WTC11 (cell line): Measurements from ENCODE around the gene ACRBP. TPM values are rescaled to one million over a fixed set of nuclear protein-coding genes. Genes with fewer than 3 reads are reported as not detected.
A peak's percentile ranks its signal among the peaks of the same experiment; 100 is the strongest.

Experiments
- ATAC-seq: fragments of 200-7000 bp; cut with Tn5 transposase; 2 replicates; pipeline ENCODE4 v1.10.0; 2021; ENCODE audit warnings: mild to moderate bottlenecking, moderate library complexity
- CTCF ChIA-PET: fragments of 300-600 bp; sonication (Branson Sonifier 250); formaldehyde crosslinking; loops from one replicate; lab custom pipeline; 2021; ENCODE audit warnings: antibody characterized with exemption; lab: Charles Lee
- POLR2A ChIA-PET: fragments of 350-600 bp; sonication (Branson Sonifier 250); formaldehyde crosslinking; loops from one replicate; lab custom pipeline; 2021; ENCODE audit warnings: antibody characterized with exemption; lab: Charles Lee
- DNase-seq: peaks from one replicate; pipeline ENCODE4 v3.0.0; 2021; ENCODE audit warnings: low spot score
- H3K27ac Mint-ChIP-seq: 2 replicates; pipeline ENCODE4 v1.8.0; 2021; ENCODE audit warnings: mixed read lengths
- H3K27me3 Mint-ChIP-seq: 2 replicates; pipeline ENCODE4 v1.8.0; 2021; ENCODE audit warnings: low read depth, mild to moderate bottlenecking, moderate library complexity, mixed read lengths
- H3K36me3 Mint-ChIP-seq: 2 replicates; pipeline ENCODE4 v1.8.0; 2021; ENCODE audit warnings: mixed read lengths
- H3K4me1 Mint-ChIP-seq: 2 replicates; pipeline ENCODE4 v1.8.0; 2022; ENCODE audit warnings: mixed read lengths
- H3K4me3 Mint-ChIP-seq: 2 replicates; pipeline ENCODE4 v1.8.0; 2021; ENCODE audit warnings: mild to moderate bottlenecking, moderate library complexity, mixed read lengths
- H3K9me3 Mint-ChIP-seq: 2 replicates; pipeline ENCODE4 v1.8.0; 2021; ENCODE audit warnings: mixed read lengths
- AFF4 ChIP-seq: sonication (generic); formaldehyde crosslinking; IDR thresholded peaks from 2 replicates; pipeline ENCODE4 v1.8.1; 2023; ENCODE audit warnings: mild to moderate bottlenecking, missing genetic modification reagents, borderline replicate concordance
- CREB1 ChIP-seq: sonication (generic); formaldehyde crosslinking; IDR thresholded peaks from 2 replicates; pipeline ENCODE4 v1.8.0; 2023; ENCODE audit warnings: mild to moderate bottlenecking, missing genetic modification reagents
- E2F1 ChIP-seq: sonication (generic); formaldehyde crosslinking; IDR thresholded peaks from 2 replicates; pipeline ENCODE4 v1.8.0; 2022; ENCODE audit warnings: mild to moderate bottlenecking, missing genetic modification reagents
- ELF4 ChIP-seq: sonication (generic); formaldehyde crosslinking; IDR thresholded peaks from 2 replicates; pipeline ENCODE4 v1.8.1; 2022; ENCODE audit warnings: low read depth, mild to moderate bottlenecking, moderate library complexity, missing genetic modification reagents
- FOXK1 ChIP-seq: sonication (generic); formaldehyde crosslinking; IDR thresholded peaks from 2 replicates; pipeline ENCODE4 v1.8.0; 2022; ENCODE audit warnings: mild to moderate bottlenecking, moderate library complexity, missing genetic modification reagents
- FOXP4 ChIP-seq: sonication (generic); formaldehyde crosslinking; IDR thresholded peaks from 2 replicates; pipeline ENCODE4 v1.8.0; 2022; ENCODE audit warnings: mild to moderate bottlenecking, missing genetic modification reagents
- GTF2I ChIP-seq: fragments of 250-450 bp; sonication (Bioruptor Pico); conservative IDR thresholded peaks from 2 replicates; pipeline ENCODE4 v1.4.0; 2021; ENCODE audit warnings: mild to moderate bottlenecking
- IRF2 ChIP-seq: sonication (generic); formaldehyde crosslinking; IDR thresholded peaks from 2 replicates; pipeline ENCODE4 v1.8.0; 2022; ENCODE audit warnings: low read depth, missing genetic modification reagents, borderline replicate concordance
- JAZF1 ChIP-seq: fragments of 250-450 bp; sonication (Bioruptor Pico); IDR thresholded peaks from 2 replicates; pipeline ENCODE4 v1.9.0; 2021; ENCODE audit warnings: moderate library complexity, mild to moderate bottlenecking, inconsistent platforms
- JUN ChIP-seq: sonication (generic); formaldehyde crosslinking; IDR thresholded peaks from 2 replicates; pipeline ENCODE4 v1.8.0; 2023; ENCODE audit warnings: mild to moderate bottlenecking, missing genetic modification reagents
- KAT7 ChIP-seq: sonication (generic); formaldehyde crosslinking; IDR thresholded peaks from 2 replicates; pipeline ENCODE4 v1.8.1; 2023; ENCODE audit warnings: missing genetic modification reagents, mild to moderate bottlenecking, borderline replicate concordance
- MAX ChIP-seq: sonication (generic); formaldehyde crosslinking; IDR thresholded peaks from 2 replicates; pipeline ENCODE4 v1.8.0; 2022; ENCODE audit warnings: mild to moderate bottlenecking, missing genetic modification reagents
- NFYB ChIP-seq: sonication (generic); formaldehyde crosslinking; conservative IDR thresholded peaks from 2 replicates; pipeline ENCODE4 v1.8.0; 2022; ENCODE audit warnings: low read depth, missing genetic modification reagents
- ZMAT4 ChIP-seq: fragments of 250-450 bp; sonication (Bioruptor Pico); IDR thresholded peaks from 2 replicates; pipeline ENCODE4 v1.9.0; 2021; ENCODE audit warnings: mild to moderate bottlenecking
- ZNF121 ChIP-seq: sonication (generic); formaldehyde crosslinking; IDR thresholded peaks from 2 replicates; pipeline ENCODE4 v1.8.0; 2023; ENCODE audit warnings: missing genetic modification reagents
- ZNF317 ChIP-seq: sonication (generic); formaldehyde crosslinking; IDR thresholded peaks from 2 replicates; pipeline ENCODE4 v1.8.1; 2023; ENCODE audit warnings: low read depth, mild to moderate bottlenecking, moderate library complexity, missing genetic modification reagents, borderline replicate concordance
- ZNF396 ChIP-seq: fragments of 250-450 bp; sonication (Bioruptor Pico); IDR thresholded peaks from 2 replicates; pipeline ENCODE4 v1.8.0; 2021; ENCODE audit warnings: mild to moderate bottlenecking, moderate library complexity, borderline replicate concordance
- ZNF416 ChIP-seq: fragments of 250-450 bp; sonication (Bioruptor Pico); IDR thresholded peaks from 2 replicates; pipeline ENCODE4 v1.9.0; 2021; ENCODE audit warnings: mild to moderate bottlenecking, inconsistent platforms
- ZNF423 ChIP-seq: fragments of 250-450 bp; sonication (Bioruptor Pico); IDR thresholded peaks from 2 replicates; pipeline ENCODE4 v2.1.2; 2022; ENCODE audit warnings: mild to moderate bottlenecking, moderate library complexity
- ZNF425 ChIP-seq: fragments of 250-450 bp; sonication (Bioruptor Pico); conservative IDR thresholded peaks from 2 replicates; pipeline ENCODE4 v1.9.0; 2021; ENCODE audit warnings: mild to moderate bottlenecking
- total RNA-seq: library from RNA; stranded (reverse); gene quantifications from 3 replicates; pipeline ENCODE4 v1.2.3, GENCODE V29; 2021

ACRBP gene
- total RNA-seq, 1 experiment from 2014 or later, result 2.1 TPM

GRCh38 chr12:6646276-6647082 is 753 bp downstream of the ACRBP start:
- POLR2A ChIA-PET, result interaction anchor here (1.0 kb wide), 2 partner anchors 11 to 26 kb away, joined by 3 read pairs; no protein-coding TSS in a partner anchor
- TF ChIP-seq ZNF416 (CRISPR knock-in tag) (no peak), ZNF121 (CRISPR knock-in tag) (no peak), ZNF425 (CRISPR knock-in tag) (no peak), ZNF396 (no peak), FOXP4 (no peak), E2F1 (CRISPR knock-in tag) (no peak), ELF4 (CRISPR knock-in tag) (no peak), GTF2I (CRISPR knock-in tag) (no peak), ZNF317 (CRISPR knock-in tag) (no peak), ZNF423 (CRISPR knock-in tag) (no peak), KAT7 (CRISPR knock-in tag) (no peak), CREB1 (CRISPR knock-in tag) (no peak), NFYB (no peak), MAX (CRISPR knock-in tag) (no peak), ZMAT4 (CRISPR knock-in tag) (no peak), FOXK1 (no peak), JUN (CRISPR knock-in tag) (no peak)
- Mint-ChIP-seq H3K4me3 (peak overlapping the region; percentile 87), H3K27me3 (peaks cover 36% of the 10 kb centered on the region), H3K4me1 (peaks cover 11% of the 10 kb centered on the region), H3K36me3 (peaks cover 13% of the 10 kb centered on the region), H3K27ac (no peak overlapping the region), H3K9me3 (no peaks in the 10 kb centered on the region)
- CTCF ChIA-PET, result interaction anchor here (0.7 to 6.2 kb wide), 9 partner anchors 11 to 179 kb away, joined by 3 to 111 read pairs (median 4); partner anchors contain the start of gene LPAR5
- ATAC-seq, result peak; percentile 36
- DNase-seq, result peak; percentile 33

- ATAC-seq, result peak; percentile 27; the same call in 1 of the 2 replicates
- H3K27ac Mint-ChIP-seq, result no peak overlapping the region
- TF ChIP-seq IRF2 (CRISPR knock-in tag), result no peak
- TF ChIP-seq GTF2I (CRISPR knock-in tag), result no peak
- TF ChIP-seq AFF4 (CRISPR knock-in tag), result no peak
- TF ChIP-seq E2F1 (CRISPR knock-in tag), result no peak
- no peak for TF ChIP-seq JUN (CRISPR knock-in tag)
- no peak for TF ChIP-seq JAZF1 (CRISPR knock-in tag)
- no peaks in the 10 kb centered on the region for H3K9me3 Mint-ChIP-seq
- no peaks in the 10 kb centered on the region; the same call in 1 of the 2 replicates for H3K36me3 Mint-ChIP-seq
- POLR2A ChIA-PET, result interaction anchor here (0.8 to 1.5 kb wide), 3 partner anchors 10 to 44 kb away, joined by 3 to 6 read pairs (median 4); partner anchors contain the start of genes LPAR5 and ZNF384
- peaks cover 11% of the 10 kb centered on the region for H3K4me1 Mint-ChIP-seq
- DNase-seq, result peak; percentile 51
- CTCF ChIA-PET, result interaction anchor here (0.5 to 6.2 kb wide), 19 partner anchors 10 to 174 kb away, joined by 3 to 111 read pairs (median 4); partner anchors contain the start of genes COPS7A, LPAR5, VAMP1 and ZNF384
- no peak overlapping the region for H3K4me3 Mint-ChIP-seq
- H3K27me3 Mint-ChIP-seq, result peaks cover 45% of the 10 kb centered on the region
Measured at GRCh38 chr12:6644903-6645302, 2.3 kb downstream of the ACRBP start.
